ENCODE measurements around the gene CTSW. TPM values are rescaled to one million over a fixed set of nuclear protein-coding genes. Genes with fewer than 3 reads are reported as not detected.
"Not testable (repeated sequence)": the region's sequence is repeated elsewhere in the genome, so short reads cannot be mapped to it uniquely, and the experiment has no call there.

CTSW gene, protein sequence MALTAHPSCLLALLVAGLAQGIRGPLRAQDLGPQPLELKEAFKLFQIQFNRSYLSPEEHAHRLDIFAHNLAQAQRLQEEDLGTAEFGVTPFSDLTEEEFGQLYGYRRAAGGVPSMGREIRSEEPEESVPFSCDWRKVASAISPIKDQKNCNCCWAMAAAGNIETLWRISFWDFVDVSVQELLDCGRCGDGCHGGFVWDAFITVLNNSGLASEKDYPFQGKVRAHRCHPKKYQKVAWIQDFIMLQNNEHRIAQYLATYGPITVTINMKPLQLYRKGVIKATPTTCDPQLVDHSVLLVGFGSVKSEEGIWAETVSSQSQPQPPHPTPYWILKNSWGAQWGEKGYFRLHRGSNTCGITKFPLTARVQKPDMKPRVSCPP
- 1 to 10 TPM in 4 of 12 donors, under 1 TPM in 6, not detected in 2; 0.32 to 5.3 (median 0.78) TPM for polyA plus RNA-seq (ENCODE audit: insufficient read length in 12 of 12)
- long read RNA-seq, donor 1, partial matches to known transcripts = 79 of 104 reads
- long read RNA-seq, donor 1, other reads (novel, unspliced or antisense) = 25 of 104 reads
- long read RNA-seq, donor 2 = 0 reads
- long read RNA-seq, donor 3, partial matches to known transcripts = 0 of 1 reads
- long read RNA-seq, donor 3, other reads (novel, unspliced or antisense) = 0 of 1 reads
- long read RNA-seq, donor 4 = 0 reads
- long read RNA-seq, donor 5 = 0 reads
- long read RNA-seq, donor 6 = 0 reads
- long read RNA-seq, donor 7, partial matches to known transcripts = 0 of 2 reads
- long read RNA-seq, donor 7, other reads (novel, unspliced or antisense) = 0 of 2 reads
- long read RNA-seq, donor 8 = 0 reads
- long read RNA-seq, donor 9, partial matches to known transcripts = 13 of 63 reads
- long read RNA-seq, donor 9, other reads (novel, unspliced or antisense) = 49 of 63 reads
- long read RNA-seq, donor 10 = 0 reads
- long read RNA-seq, donor 11 = 0 reads

DNA sequence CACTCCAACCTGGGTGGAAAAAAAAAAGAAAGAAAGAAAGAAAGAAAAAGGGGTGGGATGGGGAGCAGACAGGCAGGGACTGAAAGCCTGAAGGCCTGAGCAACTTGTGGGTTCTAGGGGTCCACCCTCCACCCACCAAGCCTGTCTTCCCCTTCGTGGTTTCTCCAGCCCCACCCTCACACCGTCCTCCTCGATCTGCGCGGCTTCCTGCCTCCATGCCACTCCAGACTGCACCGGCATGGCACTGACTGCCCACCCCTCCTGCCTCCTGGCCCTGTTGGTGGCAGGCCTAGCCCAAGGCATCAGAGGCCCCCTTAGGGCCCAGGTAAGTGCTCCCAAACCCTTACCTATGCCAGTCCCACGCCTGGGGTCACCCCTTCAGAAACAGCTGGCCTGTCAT, at the start of gene CTSW:
CTSW (plus strand) TSS at position 221 of the 400 bp plus-strand sequence; CDS start at position 239, 18 bp downstream.
- no peak for DNase-seq

- DNase-seq = not testable (repeated sequence)
These were observed 47.4 kb upstream of the CTSW start for GRCh38 chr11:65832231-65832630.

GRCh38 chr11:65833297-65834030, 46.2 kb upstream of the CTSW start, which contains the start of gene SNX32:
TSS of gene SNX32 (plus strand) at chr11:65833963. CDS start at chr11:65834066, 103 bp downstream.
- DNase-seq = peak; percentile 96

- DNase-seq = no peak
These were observed 45.4 kb upstream of the CTSW start for GRCh38 chr11:65834202-65834601.

- DNase-seq = no peak
These were observed 37.5 kb upstream of the CTSW start for GRCh38 chr11:65842144-65842543.

GRCh38 chr11:65843811-65844210, 35.8 kb upstream of the CTSW start:
- no peak for DNase-seq

DNA sequence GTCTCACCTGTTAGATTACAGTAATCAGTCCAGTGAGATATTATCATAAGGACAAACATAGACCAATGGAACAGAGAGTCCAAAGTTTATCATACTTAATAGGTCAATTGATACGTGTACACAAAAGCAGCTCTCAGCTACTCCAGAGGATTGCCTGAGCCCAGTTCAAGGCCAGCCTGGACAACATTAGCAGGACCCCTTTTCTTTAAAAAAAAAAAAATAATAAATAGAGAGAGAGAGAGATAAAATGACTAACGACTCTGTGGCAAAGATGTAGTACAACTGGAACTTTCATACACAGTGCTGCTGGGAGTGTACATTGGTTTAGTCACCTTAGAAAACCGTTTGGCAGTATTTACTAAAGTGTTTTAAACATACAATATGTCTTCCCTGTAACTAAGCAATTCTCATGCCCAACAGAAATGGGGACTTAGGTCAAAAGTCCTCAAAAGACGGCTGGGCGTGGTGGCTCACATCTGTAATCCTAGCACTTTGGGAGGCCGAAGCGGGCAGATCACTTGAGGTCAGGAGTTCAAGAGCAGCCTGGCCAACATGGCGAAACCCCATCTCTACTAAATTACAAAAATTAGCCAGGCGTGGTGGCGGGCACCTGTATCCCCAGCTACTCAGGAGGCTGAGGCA, 35.3 kb upstream of the CTSW start:
- DNase-seq = no peak

- DNase-seq = no peak
These were observed 31.9 kb upstream of the CTSW start for GRCh38 chr11:65847746-65848145.

DNA sequence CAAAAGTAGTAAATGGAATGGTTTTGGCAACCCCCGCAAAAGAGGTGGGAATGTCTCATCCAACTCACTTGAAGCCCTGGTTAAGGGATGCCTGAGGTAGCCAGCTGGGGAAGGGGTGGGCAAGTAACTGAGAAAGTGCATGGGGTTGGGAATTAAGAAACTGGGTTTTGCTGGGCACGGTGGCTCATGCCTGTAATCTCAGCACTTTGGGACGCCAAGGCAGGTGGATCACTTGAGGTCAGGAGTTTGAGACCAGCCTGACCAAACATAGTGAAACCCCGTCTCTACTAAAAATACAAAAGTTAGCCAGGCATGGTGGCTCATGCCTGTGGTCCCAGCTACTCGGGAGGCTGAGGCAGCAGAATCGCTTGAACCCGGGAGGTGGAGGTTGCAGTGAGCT, 30.9 kb upstream of the CTSW start:
- DNase-seq = not testable (repeated sequence)

DNA sequence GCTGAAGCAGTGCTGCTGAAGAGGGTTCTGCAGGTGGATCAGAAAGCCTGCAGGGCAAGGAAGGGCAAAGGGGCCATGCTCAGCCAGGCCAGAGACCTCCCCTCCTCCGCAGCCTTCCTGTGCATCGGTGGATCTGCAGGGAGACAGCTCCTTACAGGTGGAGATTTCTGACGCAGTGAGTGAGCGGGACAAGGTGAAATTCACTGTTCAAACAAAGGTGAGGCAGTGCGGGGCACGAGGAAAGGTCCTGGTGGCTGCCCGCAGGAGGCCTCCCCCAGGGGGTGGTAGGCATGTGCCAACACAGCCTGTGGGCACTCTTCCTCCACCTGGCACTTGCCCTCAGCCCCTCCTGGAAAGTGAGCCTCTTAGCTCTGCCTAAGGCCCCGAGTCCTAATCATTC, 30.3 kb upstream of the CTSW start:
- DNase-seq = no peak

DNA sequence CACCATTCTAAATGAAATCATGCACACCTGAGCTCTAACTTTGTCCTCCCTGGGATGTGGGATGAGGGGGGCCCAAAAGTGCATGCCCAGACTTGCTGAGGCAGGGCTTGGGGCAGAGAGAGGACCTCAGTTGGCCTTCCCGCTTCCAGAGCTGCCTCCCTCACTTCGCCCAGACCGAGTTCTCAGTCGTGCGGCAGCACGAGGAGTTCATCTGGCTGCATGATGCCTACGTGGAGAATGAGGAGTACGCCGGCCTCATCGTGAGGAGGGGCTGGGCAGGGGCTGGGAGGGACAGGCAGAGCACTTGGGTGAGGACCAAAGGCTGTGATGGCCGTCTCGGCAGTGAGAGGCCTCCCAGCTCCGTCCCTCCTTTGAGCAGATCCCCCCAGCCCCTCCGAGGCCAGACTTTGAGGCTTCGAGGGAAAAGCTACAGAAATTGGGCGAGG, 29.8 kb upstream of the CTSW start:
- DNase-seq = no peak

DNA sequence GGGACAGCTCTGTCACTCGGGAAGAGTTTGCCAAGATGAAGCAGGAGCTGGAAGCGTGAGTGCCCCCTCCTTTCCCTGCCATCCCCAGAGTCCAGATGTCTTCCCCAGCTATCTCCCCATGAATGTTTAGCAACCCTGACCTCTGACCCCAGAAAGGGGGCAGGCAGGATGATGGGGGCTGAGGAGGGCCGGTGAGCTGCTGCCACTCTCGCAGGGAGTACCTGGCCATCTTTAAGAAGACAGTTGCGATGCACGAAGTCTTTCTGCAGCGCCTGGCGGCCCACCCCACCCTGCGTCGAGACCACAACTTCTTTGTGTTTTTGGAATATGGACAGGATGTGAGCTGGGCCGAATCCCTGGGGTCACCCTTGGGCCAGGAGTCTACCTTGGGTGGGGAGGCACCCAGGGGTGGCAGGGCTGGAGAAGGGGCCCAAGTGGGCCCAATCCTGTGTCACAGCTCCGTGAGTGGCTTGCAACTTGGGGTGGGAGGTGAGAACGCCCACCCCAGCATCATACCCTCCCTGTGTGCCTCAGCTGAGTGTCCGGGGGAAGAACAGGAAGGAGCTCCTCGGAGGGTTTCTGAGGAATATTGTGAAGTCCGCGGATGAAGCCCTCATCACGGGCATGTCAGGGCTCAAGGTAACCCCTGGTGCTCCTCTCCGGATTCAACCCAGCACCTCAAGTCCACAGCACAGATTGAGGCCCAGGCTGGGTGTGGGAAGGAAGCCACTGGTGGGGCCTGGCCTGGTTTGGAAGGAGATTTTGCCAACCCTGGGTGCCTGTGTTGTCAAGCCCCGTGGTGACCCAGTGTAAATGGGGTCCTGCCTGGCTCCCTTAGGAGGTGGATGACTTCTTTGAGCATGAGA, 29.2 kb upstream of the CTSW start:
- DNase-seq = no peak

- no peak for DNase-seq
These were observed 28.5 kb upstream of the CTSW start for GRCh38 chr11:65851083-65851579.

- no peak for DNase-seq
These were observed 27.7 kb upstream of the CTSW start for GRCh38 chr11:65851811-65852507.

DNA sequence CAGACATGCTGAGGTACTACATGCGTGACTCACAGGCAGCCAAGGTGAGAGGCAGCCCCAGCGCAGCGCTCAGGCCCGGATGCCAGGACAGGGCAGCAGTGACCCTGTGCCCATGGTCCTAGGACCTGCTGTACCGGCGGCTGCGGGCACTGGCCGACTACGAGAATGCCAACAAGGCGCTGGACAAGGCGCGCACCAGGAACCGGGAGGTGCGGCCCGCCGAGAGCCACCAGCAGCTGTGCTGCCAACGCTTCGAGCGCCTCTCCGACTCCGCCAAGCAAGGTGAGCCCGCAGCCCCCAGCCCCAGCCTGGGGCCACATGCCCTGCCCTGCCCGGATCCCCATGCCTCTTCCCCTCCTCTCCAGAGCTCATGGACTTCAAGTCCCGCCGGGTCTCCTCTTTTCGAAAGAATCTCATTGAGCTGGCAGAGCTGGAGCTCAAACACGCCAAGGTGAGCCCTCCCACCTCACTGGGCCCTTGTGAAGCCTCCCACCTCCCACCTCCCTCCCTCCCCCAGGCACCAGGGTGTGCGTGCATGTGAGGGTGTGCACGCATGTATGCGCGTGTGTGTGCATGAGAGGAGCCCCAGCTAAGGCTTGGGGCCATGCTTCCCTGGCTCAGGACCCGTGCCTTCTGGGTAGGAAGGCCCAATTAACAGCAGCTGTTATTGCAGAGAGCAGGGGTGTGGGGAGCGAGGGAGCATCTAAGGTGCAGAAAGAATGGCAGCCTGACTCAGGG, 27.0 kb upstream of the CTSW start:
- DNase-seq = no peak

GRCh38 chr11:65853246-65853979, 26.2 kb upstream of the CTSW start:
- DNase-seq = no peak

GRCh38 chr11:65854161-65854592, 25.5 kb upstream of the CTSW start:
- no peak for DNase-seq
